SK-N-MC (cell line): ENCODE results near the gene PRRC2B.

Experiments
- DNase-seq: peaks from one replicate; pipeline ENCODE4 v3.0.0-alpha.2; 2011; ENCODE audit warnings: low read depth, low spot score
- H3K27ac ChIP-seq: fragments of 200-600 bp; sonication (generic); 2 replicates; pipeline ENCODE4 v1.5.1; 2016; ENCODE audit warnings: mixed run types
- H3K36me3 ChIP-seq: fragments of 200-600 bp; sonication (generic); 2 replicates; pipeline ENCODE4 v1.6.1; 2017; ENCODE audit warnings: antibody characterized with exemption, low read length, mixed read lengths; ENCODE audit not compliant: insufficient read depth
- H3K4me3 ChIP-seq: fragments of 200-600 bp; sonication (generic); 2 replicates; pipeline ENCODE4 v1.5.1; 2016
- H3K9ac ChIP-seq: fragments of 200-600 bp; sonication (generic); 2 replicates; pipeline ENCODE4 v1.8.0; 2017; ENCODE audit warnings: mixed run types, mixed read lengths; ENCODE audit not compliant: insufficient read length
- H3K9me3 ChIP-seq: fragments of 200-600 bp; sonication (generic); 2 replicates; pipeline ENCODE4 v1.6.1; 2017; ENCODE audit warnings: low read depth, mild to moderate bottlenecking, antibody characterized with exemption, low read length, moderate library complexity, mixed read lengths
- EZH2 ChIP-seq: fragments of 200-600 bp; sonication (generic); IDR thresholded peaks from one replicate; pipeline ENCODE4 v1.6.1; 2017; ENCODE audit warnings: antibody characterized with exemption
- FOXP2 ChIP-seq: optimal IDR thresholded peaks from 2 replicates; pipeline ENCODE3; 2011; ENCODE audit warnings: mild to moderate bottlenecking, moderate library complexity; ENCODE audit not compliant: insufficient read depth; ENCODE audit errors: extremely low read length, control extremely low read depth
- POLR2AphosphoS5 ChIP-seq: IDR thresholded peaks from 2 replicates; pipeline ENCODE4 v1.6.1; 2012; ENCODE audit warnings: mild to moderate bottlenecking, low read depth, low read length, borderline replicate concordance

Gene PRRC2B

DNA sequence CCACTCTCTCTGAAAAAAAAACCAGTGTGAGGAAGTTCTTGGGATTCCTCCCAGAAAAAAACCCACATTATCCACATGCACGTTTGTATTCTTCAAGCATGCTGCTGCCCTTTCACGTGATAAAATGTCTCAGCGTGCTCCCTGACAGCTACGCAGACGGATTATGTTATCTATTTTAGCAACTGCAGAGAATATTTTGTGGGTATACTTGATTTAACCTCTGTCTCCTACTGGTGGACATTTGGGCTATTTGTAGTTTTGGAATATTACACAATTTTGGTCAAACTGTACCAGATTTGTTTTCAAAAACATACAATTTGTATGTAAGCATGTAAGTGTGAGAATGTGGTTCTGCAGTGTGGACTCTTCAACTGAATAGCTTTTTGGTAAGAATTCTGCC, 10.7 kb downstream of the PRRC2B start:
- Histone ChIP-seq H3K36me3 (peaks cover 15% of the 10 kb centered on the region), H3K4me3 (peak overlapping the region; percentile 1; the same call in 1 of the 2 replicates), H3K27ac (peak overlapping the region; percentile 30; the same call in 1 of the 2 replicates), H3K9ac (no peak overlapping the region), H3K9me3 (no peaks in the 10 kb centered on the region)
- no peak for DNase-seq
- TF ChIP-seq EZH2: no peak
- no peak for TF ChIP-seq POLR2AphosphoS5
- no peak for TF ChIP-seq FOXP2

- peak overlapping the region; percentile 44; the same call in 1 of the 2 replicates for H3K27ac ChIP-seq
- H3K4me3 ChIP-seq: peak overlapping the region; percentile 1
- peaks cover 19% of the 10 kb centered on the region for H3K36me3 ChIP-seq
- TF ChIP-seq EZH2: no peak
- TF ChIP-seq POLR2AphosphoS5: no peak
- TF ChIP-seq FOXP2: no peak
- H3K9ac ChIP-seq: no peak overlapping the region
- no peaks in the 10 kb centered on the region for H3K9me3 ChIP-seq
- DNase-seq: no peak
These were observed 11.1 kb downstream of the PRRC2B start for GRCh38 chr9:131404987-131405386.

DNA sequence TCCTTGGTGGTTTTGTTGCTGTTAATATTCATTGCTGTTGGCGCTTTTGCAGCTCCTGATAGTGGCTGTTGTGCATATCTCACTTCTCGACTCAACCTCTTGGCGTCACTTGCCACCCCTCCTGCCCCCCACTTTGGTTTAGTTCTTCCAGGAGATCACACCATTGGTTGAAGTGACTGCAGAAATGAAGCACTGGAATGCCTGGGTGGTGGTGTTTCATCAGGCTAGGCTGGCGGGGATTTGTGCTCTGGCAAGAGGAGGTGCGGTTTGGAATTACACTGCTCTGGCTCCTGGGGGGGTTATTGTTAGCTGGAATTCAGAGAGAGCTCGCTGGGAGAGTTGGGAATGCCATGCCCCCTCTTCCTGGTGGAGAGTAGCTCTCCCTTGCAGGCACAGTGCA, 11.5 kb downstream of the PRRC2B start:
- peak overlapping the region; percentile 1 for H3K4me3 ChIP-seq
- TF ChIP-seq POLR2AphosphoS5 (no peak), EZH2 (no peak), FOXP2 (no peak)
- peak overlapping the region; percentile 44; the same call in 1 of the 2 replicates for H3K27ac ChIP-seq

DNA sequence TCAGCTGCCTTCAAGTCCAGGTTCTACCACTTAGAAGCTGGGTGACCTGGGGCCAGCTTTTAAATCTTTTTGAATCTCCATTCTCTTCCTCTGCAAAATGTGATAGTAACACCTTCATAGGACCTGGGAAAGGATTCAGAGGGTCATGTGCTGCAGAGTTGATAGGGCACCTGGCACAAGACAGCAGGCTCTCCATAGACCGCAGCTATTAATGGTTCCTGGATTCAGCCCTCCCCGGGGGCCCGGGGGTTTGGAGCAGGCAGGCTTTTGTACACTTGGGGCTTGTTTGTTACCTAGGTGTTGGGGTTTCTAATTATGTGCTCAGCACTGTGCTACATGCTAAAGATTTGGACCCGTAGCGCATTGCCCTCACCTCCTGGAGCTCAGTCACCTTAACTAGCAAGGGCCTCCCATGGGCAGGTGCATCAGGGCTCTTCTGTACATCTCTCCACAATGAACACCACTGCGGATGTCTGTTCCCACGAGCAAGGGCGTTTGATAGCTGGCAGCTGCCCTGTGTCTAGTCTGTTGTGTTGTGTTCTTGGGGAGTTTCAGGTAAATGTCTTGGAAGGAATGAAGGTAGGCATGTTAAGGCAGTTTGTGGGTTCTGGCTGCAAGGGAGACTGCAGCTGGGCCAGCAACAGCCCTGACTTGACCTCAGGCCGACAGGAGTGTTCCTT, 12.1 kb downstream of the PRRC2B start:
- H3K9me3 ChIP-seq: no peaks in the 10 kb centered on the region
- TF ChIP-seq EZH2: no peak
- TF ChIP-seq FOXP2: no peak
- TF ChIP-seq POLR2AphosphoS5: no peak
- peaks cover 27% of the 10 kb centered on the region for H3K36me3 ChIP-seq
- DNase-seq: no peak
- H3K9ac ChIP-seq: no peak overlapping the region
- H3K27ac ChIP-seq: peak overlapping the region; percentile 44
- peak overlapping the region; percentile 1 for H3K4me3 ChIP-seq

More for the DNA sequence above, 11.5 kb downstream of the PRRC2B start:
- Histone ChIP-seq H3K9ac (no peak overlapping the region), H3K9me3 (no peaks in the 10 kb centered on the region), H3K36me3 (peaks cover 23% of the 10 kb centered on the region)
- DNase-seq: no peak

- DNase-seq: no peak
- H3K4me3 ChIP-seq: no peak overlapping the region; the same call in 1 of the 2 replicates
- H3K27ac ChIP-seq: peak overlapping the region; percentile 44
- H3K36me3 ChIP-seq: peaks cover 31% of the 10 kb centered on the region
- TF ChIP-seq POLR2AphosphoS5: 0 out of 2 replicates have a peak, but pooled peaks have one; percentile 22
- no peak for TF ChIP-seq FOXP2
- no peak for TF ChIP-seq EZH2
- no peaks in the 10 kb centered on the region for H3K9me3 ChIP-seq
- no peak overlapping the region for H3K9ac ChIP-seq
These were observed 12.9 kb downstream of the PRRC2B start for GRCh38 chr9:131406563-131407436.

DNA sequence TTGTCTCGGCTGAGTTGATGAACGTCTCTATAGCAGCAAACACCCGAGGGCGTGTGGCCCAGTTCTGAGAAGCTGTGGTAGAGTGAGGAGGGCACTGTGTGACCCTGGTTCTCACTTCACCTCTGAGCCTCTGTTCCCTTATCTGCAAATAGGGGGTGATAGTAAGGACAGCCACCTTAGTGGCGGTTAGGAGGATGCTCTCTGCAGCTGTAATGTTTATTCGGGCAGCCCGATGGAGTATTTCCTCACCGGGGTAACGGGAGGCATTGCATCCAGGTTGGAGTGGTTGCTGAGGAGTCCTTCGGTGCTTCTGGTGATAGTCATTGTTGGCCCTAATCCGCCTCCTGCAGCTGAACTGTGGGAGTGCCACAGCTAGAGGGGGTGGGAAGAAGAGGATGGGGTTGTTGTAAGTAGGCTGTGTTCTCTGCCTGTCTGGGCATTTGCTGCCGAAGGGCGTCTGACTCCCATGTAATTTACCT, 13.9 kb downstream of the PRRC2B start:
- no peak overlapping the region for H3K9ac ChIP-seq

DNA sequence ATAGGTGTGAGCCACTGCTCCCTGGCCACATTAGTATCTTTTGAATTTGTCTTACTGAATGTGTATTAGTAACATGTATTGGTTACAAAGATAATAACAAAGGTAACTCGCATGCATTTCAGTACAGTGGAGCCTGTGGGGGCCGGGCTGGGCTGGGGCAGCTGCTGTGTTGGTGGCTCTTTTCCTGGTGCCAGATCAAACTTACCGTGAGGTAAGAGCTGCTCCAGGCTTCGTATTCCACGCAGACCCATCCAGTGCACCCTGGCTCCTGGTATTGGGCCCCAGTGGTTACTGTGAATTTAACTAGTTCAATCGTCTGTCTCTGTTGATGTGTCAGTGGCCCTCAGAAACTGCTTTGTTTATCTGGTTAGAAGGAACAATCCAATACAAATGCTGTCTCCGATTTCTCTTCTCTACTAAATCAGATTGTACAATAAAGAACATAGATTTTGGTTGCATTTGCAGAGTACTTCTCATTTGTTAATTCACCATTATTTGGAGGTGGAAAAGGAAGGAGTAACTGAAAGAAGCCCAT, 15.6 kb downstream of the PRRC2B start:
- Histone ChIP-seq H3K36me3 (peaks cover 42% of the 10 kb centered on the region), H3K4me3 (no peak overlapping the region), H3K9ac (no peak overlapping the region), H3K9me3 (no peaks in the 10 kb centered on the region), H3K27ac (0 out of 2 replicates have a peak overlapping the region, but pooled peaks have one; percentile 7)
- no peak for DNase-seq
- TF ChIP-seq POLR2AphosphoS5 (no peak), EZH2 (no peak), FOXP2 (no peak)

More for the DNA sequence above, 13.9 kb downstream of the PRRC2B start:
- H3K9me3 ChIP-seq: no peaks in the 10 kb centered on the region
- H3K27ac ChIP-seq: peak overlapping the region; percentile 42; the same call in 1 of the 2 replicates
- H3K4me3 ChIP-seq: no peak overlapping the region
- peaks cover 32% of the 10 kb centered on the region for H3K36me3 ChIP-seq
- DNase-seq: no peak
- TF ChIP-seq FOXP2 (no peak), EZH2 (no peak), POLR2AphosphoS5 (no peak)
